ENCODE results near the gene ELAVL1. TPM values are rescaled to one million over a fixed set of nuclear protein-coding genes. Genes with fewer than 3 reads are reported as not detected.

ELAVL1 gene
- total RNA-seq, 5 donors from 2014 or later (not counting 1 experiment from before 2014, with no cell fraction given), result 33.6 to 62.1 (median 57.1) TPM

DNA sequence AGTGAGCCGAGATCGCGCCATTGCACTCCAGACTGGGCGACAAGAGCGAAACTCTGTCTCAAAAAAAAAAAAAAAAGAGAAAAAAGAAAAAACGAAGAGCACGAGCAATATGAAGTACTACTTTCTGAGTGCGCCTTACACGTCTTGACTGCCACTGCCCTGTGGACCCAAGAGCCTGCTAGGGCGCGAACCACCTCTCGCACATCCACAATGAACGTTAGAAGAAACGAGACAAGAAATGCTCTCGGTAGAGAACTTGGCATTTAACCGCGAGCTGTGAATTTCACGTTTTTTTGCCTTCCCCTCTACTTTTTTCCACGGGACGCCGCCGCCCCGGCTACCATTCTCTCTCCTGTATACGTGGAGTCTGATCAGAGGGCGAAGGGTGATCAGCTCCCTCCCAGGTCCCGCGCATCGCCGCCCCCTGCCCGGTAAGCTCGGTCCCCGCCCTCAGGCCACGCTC is 62.4 kb downstream of the ELAVL1 start:
- H3K36me3 Mint-ChIP-seq, result peaks cover 10% of the 10 kb centered on the region
- H3K4me3 Mint-ChIP-seq, result peak overlapping the region; percentile 87 to 90 (median 89)
- Histone ChIP-seq H3K27me3 (replicated peaks in 1 of 2; ENCODE audit: control insufficient read depth in 2 of 2, extremely low read depth in 1 of 2, insufficient read depth in 2 of 2, low read length in 1 of 2) (no peaks in the 10 kb centered on the region), H3K4me3 (ENCODE audit: control insufficient read depth in 1 of 2, extremely low read depth in 1 of 2, low read length in 1 of 2) (peak overlapping the region; percentile 90 to 92), H3K9me3 (no peaks in the 10 kb centered on the region), H3K4me1 (ENCODE audit: control insufficient read depth in 1 of 2, extremely low read depth in 1 of 2, insufficient read depth in 2 of 2, low read length in 2 of 2) (peaks cover 7 to 32% of the 10 kb centered on the region in 2 experiments), H3K36me3 (ENCODE audit: control insufficient read depth in 2 of 2, extremely low read depth in 1 of 2, insufficient read depth in 1 of 2, low read length in 1 of 2) (peaks cover under 1 to 23% of the 10 kb centered on the region in 2 donors), H3K27ac (ENCODE audit: low read length) (peak overlapping the region; percentile 97)
- 6% methylated on average over 21 of the region's 33 CpGs for WGBS (ENCODE audit: insufficient coverage)
- DNase-seq (peak in 1 of 35 experiments; percentile 29), ATAC-seq (replicated peaks in 1 of 4) (peak in 3 of 4 experiments; percentile 2 to 8 (median 3))
- no peaks in the 10 kb centered on the region for H3K9me3 Mint-ChIP-seq
- no peaks in the 10 kb centered on the region for H3K27me3 Mint-ChIP-seq
- H3K4me1 Mint-ChIP-seq, result peaks cover 32 to 46% (median 35%) of the 10 kb centered on the region in 3 donors
- peak overlapping the region; percentile 90 to 95 for H3K27ac Mint-ChIP-seq
- ChIA-PET POLR2A (interaction anchor here in 1 of 2 donors (0.5 to 1.4 kb wide), 3 partner anchors 13 to 23 kb away, joined by 3 to 4 read pairs (median 3); partner anchors contain the start of gene SNAPC2), CTCF (interaction anchor here in 1 of 2 donors (0.8 to 3.9 kb wide), 10 partner anchors 14 to 844 kb away, joined by 3 to 33 read pairs (median 4); partner anchors contain the start of genes MAP2K7, NDUFA7, PET100 and RPS28)

DNA sequence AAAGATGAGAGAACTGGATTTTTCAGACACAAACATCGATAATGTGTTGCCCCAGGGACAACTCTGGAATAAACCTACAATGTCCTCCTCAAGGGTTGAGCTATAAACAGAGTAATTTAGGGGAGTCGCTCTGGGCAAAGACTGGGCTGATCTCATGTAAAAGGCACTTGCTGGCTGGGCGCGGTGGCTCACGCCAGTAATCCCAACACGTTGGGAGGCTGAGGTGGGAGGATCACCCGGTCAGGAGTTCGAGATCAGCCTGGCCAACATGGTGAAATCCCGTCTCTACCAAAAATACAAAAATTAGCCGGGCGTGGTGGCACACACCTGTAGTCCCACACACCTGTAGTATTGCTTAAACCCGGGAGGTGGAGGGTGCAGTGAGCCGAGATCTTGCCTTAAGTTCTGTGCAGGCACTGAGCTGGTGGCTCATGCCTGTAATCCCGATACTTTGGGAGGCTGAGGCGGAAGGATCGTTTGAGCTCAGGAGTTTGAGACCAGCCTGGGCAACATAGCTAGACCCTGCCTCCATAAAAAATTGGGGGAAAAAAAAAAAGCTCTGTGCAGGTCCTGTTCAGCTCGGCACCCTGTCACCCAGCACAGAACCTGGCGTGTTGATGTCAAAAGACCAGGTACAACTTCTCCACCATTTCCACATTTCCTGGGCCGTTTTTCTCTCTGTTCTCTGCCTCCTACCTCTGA is 63.4 kb downstream of the ELAVL1 start:
- H3K27me3 Mint-ChIP-seq, result no peaks in the 10 kb centered on the region
- no peak overlapping the region for H3K27ac Mint-ChIP-seq
- no peak overlapping the region for H3K27ac ChIP-seq (ENCODE audit: low read length)
- CTCF ChIA-PET, result interaction anchor here in 1 of 2 donors (3.9 kb wide), 1 partner anchor 13 kb away, joined by 15 read pairs; no protein-coding TSS in a partner anchor
- POLR2A ChIA-PET, result interaction anchor here in 1 of 2 donors (0.6 kb wide), 1 partner anchor 1080 kb away, joined by 4 read pairs; no protein-coding TSS in a partner anchor
- H3K36me3 Mint-ChIP-seq, result peaks cover 10% of the 10 kb centered on the region
- H3K4me3 ChIP-seq (ENCODE audit: control insufficient read depth in 1 of 2, extremely low read depth in 1 of 2, low read length in 1 of 2), result peak overlapping the region in 1 of 2 donors; percentile 15
- WGBS (ENCODE audit: insufficient coverage), result 93% methylated on average over 13 of the region's 19 CpGs
- ATAC-seq (replicated peaks in 1 of 4) (no peak), DNase-seq (no peak)
- H3K9me3 Mint-ChIP-seq, result no peaks in the 10 kb centered on the region
- peaks cover 32 to 46% (median 35%) of the 10 kb centered on the region in 3 donors for H3K4me1 Mint-ChIP-seq
- peaks cover 5 to 31% of the 10 kb centered on the region in 2 donors for H3K36me3 ChIP-seq (ENCODE audit: control insufficient read depth in 2 of 2, extremely low read depth in 1 of 2, insufficient read depth in 1 of 2, low read length in 1 of 2)
- peak overlapping the region; percentile 87 to 90 (median 89) for H3K4me3 Mint-ChIP-seq
- peaks cover 7 to 32% of the 10 kb centered on the region in 2 experiments for H3K4me1 ChIP-seq (ENCODE audit: control insufficient read depth in 1 of 2, extremely low read depth in 1 of 2, insufficient read depth in 2 of 2, low read length in 2 of 2)
- no peaks in the 10 kb centered on the region for H3K9me3 ChIP-seq
- H3K27me3 ChIP-seq (replicated peaks in 1 of 2; ENCODE audit: control insufficient read depth in 2 of 2, extremely low read depth in 1 of 2, insufficient read depth in 2 of 2, low read length in 1 of 2), result no peaks in the 10 kb centered on the region

DNA sequence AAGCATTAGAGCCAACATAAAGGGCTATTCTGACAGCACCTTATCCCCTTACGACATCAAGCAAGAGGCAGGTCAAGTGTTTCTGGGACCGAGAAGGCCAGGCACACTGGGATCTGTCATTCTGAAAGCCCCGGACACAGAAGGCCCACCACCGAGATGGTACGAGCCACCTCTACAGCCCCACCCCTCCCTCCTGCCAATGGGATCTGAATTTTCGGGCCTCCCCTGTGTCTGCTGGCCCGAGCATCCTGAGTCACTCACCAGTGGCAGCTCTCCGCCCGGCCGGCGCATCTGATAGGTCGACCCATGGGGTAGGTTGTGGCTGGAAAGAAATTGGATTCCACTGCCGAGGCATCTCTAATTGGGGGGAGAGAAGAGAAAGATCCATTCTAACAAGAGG is 64.6 kb downstream of the ELAVL1 start:
- Histone ChIP-seq H3K4me3 (ENCODE audit: control insufficient read depth in 1 of 2, extremely low read depth in 1 of 2, low read length in 1 of 2) (no peak overlapping the region), H3K27ac (ENCODE audit: low read length) (no peak overlapping the region), H3K9me3 (no peaks in the 10 kb centered on the region), H3K4me1 (ENCODE audit: control insufficient read depth in 1 of 2, extremely low read depth in 1 of 2, insufficient read depth in 2 of 2, low read length in 2 of 2) (peaks cover 7 to 32% of the 10 kb centered on the region in 2 experiments), H3K27me3 (replicated peaks in 1 of 2; ENCODE audit: control insufficient read depth in 2 of 2, extremely low read depth in 1 of 2, insufficient read depth in 2 of 2, low read length in 1 of 2) (no peaks in the 10 kb centered on the region), H3K36me3 (ENCODE audit: control insufficient read depth in 2 of 2, extremely low read depth in 1 of 2, insufficient read depth in 1 of 2, low read length in 1 of 2) (peaks cover 13 to 38% of the 10 kb centered on the region in 2 donors)
- H3K27me3 Mint-ChIP-seq, result no peaks in the 10 kb centered on the region
- peaks cover 10% of the 10 kb centered on the region for H3K36me3 Mint-ChIP-seq
- WGBS (ENCODE audit: insufficient coverage), result 93% methylated on average over 5 of the region's 13 CpGs
- H3K4me3 Mint-ChIP-seq, result peak overlapping the region in 1 of 3 donors; percentile 51
- H3K9me3 Mint-ChIP-seq, result no peaks in the 10 kb centered on the region
- ATAC-seq (replicated peaks in 1 of 4), result no peak
- ChIA-PET CTCF (interaction anchor here in 1 of 2 donors (0.6 kb wide), 1 partner anchor 675 kb away, joined by 4 read pairs; no protein-coding TSS in a partner anchor), POLR2A (interaction anchor here in 1 of 2 donors (0.7 kb wide), 1 partner anchor 16 kb away, joined by 12 read pairs; no protein-coding TSS in a partner anchor)
- DNase-seq, result no peak
- H3K4me1 Mint-ChIP-seq, result peaks cover 32 to 46% (median 35%) of the 10 kb centered on the region in 3 donors
- H3K27ac Mint-ChIP-seq, result no peak overlapping the region

DNA sequence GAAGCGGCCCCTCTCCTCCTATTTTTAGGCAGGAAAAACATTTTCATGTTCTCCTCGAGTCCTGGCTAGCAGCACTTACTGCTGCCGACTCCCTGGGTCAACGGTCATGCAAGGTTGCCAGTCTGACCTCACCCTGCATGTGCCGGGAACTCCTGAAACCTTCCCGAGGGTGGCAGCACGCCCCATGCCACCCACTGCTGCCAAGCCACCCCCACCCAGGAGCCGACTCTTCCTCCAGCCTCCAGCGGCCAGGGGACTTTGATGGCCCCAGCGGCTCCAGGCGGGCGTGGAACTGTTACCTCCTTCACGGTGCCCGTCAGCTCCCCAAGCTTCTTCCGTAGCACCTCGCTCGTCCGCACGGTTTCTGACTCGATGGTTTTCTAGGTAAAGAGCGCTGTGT is 70.7 kb downstream of the ELAVL1 start:
- 97% methylated on average over 18 of the region's 21 CpGs for WGBS (ENCODE audit: insufficient coverage)
- H3K27ac ChIP-seq (ENCODE audit: low read length), result no peak overlapping the region
- no peaks in the 10 kb centered on the region for H3K4me1 ChIP-seq (ENCODE audit: control insufficient read depth in 1 of 2, extremely low read depth in 1 of 2, insufficient read depth in 2 of 2, low read length in 2 of 2)
- H3K4me1 Mint-ChIP-seq, result peaks cover 4 to 6% (median 5%) of the 10 kb centered on the region in 3 donors
- no peak overlapping the region for H3K27ac Mint-ChIP-seq
- ChIA-PET CTCF (interaction anchor here in 1 of 2 donors (0.6 kb wide), 1 partner anchor 338 kb away, joined by 7 read pairs; no protein-coding TSS in a partner anchor), POLR2A (interaction anchor here in 1 of 2 donors (0.7 kb wide), 1 partner anchor 51 kb away, joined by 3 read pairs; no protein-coding TSS in a partner anchor)
- peaks cover 31 to 73% of the 10 kb centered on the region in 2 donors for H3K36me3 ChIP-seq (ENCODE audit: control insufficient read depth in 2 of 2, extremely low read depth in 1 of 2, insufficient read depth in 1 of 2, low read length in 1 of 2)
- no peak overlapping the region for H3K4me3 ChIP-seq (ENCODE audit: control insufficient read depth in 1 of 2, extremely low read depth in 1 of 2, low read length in 1 of 2)
- H3K27me3 Mint-ChIP-seq, result no peaks in the 10 kb centered on the region
- ATAC-seq (replicated peaks in 1 of 4), result no peak
- no peak for DNase-seq
- no peak overlapping the region for H3K4me3 Mint-ChIP-seq
- no peaks in the 10 kb centered on the region for H3K9me3 ChIP-seq
- H3K36me3 Mint-ChIP-seq, result peaks cover 12% of the 10 kb centered on the region
- no peaks in the 10 kb centered on the region for H3K27me3 ChIP-seq (replicated peaks in 1 of 2; ENCODE audit: control insufficient read depth in 2 of 2, extremely low read depth in 1 of 2, insufficient read depth in 2 of 2, low read length in 1 of 2)
- H3K9me3 Mint-ChIP-seq, result no peaks in the 10 kb centered on the region

DNA sequence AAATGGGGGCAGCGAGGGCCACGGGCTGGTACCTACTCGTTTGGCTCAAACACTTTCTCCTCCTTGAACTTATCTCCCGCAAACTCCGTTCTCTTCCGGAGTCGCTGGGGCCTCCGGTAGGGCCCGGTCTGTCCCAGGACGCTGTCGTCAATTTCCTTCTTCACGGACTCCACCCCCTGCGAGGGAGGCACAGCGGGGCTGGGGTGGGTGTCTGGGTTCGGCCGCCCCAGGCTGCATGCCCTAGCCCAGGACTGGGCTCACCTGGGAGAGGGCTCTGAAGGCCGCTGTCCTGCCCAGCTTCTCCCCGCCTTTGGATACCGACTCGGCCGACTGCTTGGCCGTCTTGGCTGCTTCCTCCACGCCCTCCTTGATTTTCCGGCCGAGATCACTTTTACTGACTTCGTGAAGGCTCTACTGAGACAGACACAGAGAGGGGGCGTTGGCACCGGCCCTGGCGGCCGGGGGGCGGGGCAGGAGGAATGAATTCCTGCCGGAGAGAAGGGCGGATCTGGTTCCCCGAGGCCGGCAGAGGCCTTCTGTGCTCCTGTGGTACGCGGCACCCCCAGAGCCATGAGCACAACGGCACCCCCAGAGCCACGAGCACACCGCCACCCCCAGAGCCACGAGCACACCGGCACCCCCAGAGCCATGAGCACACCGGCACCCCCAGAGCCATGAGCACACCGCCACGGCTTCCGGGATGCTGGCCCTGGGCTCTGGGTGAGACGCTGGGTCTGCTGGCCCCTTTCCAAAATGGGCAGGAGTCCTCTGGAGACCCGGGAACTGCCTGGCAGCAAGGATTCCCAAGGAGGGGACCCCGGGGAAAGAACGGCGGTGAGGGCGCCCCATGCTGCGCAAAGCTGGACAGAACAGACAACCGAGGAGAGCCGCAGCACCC is 71.4 kb downstream of the ELAVL1 start:
- Mint-ChIP-seq H3K27ac (no peak overlapping the region), H3K9me3 (no peaks in the 10 kb centered on the region), H3K36me3 (peaks cover 12% of the 10 kb centered on the region), H3K4me1 (peaks cover 4 to 10% (median 8%) of the 10 kb centered on the region in 3 donors), H3K27me3 (no peaks in the 10 kb centered on the region), H3K4me3 (no peak overlapping the region)
- POLR2A ChIA-PET, result interaction anchor here in 1 of 2 donors (0.7 kb wide), 1 partner anchor 50 kb away, joined by 3 read pairs; no protein-coding TSS in a partner anchor
- Histone ChIP-seq H3K4me1 (ENCODE audit: control insufficient read depth in 1 of 2, extremely low read depth in 1 of 2, insufficient read depth in 2 of 2, low read length in 2 of 2) (peaks cover 2 to 6% of the 10 kb centered on the region in 2 experiments), H3K36me3 (ENCODE audit: control insufficient read depth in 2 of 2, extremely low read depth in 1 of 2, insufficient read depth in 1 of 2, low read length in 1 of 2) (peaks cover 31 to 73% of the 10 kb centered on the region in 2 donors), H3K27ac (ENCODE audit: low read length) (no peak overlapping the region), H3K27me3 (replicated peaks in 1 of 2; ENCODE audit: control insufficient read depth in 2 of 2, extremely low read depth in 1 of 2, insufficient read depth in 2 of 2, low read length in 1 of 2) (no peaks in the 10 kb centered on the region), H3K9me3 (no peaks in the 10 kb centered on the region), H3K4me3 (ENCODE audit: control insufficient read depth in 1 of 2, extremely low read depth in 1 of 2, low read length in 1 of 2) (no peak overlapping the region)
- DNase-seq, result no peak
- ATAC-seq (replicated peaks in 1 of 4), result no peak
- CTCF ChIA-PET, result interaction anchor here in 1 of 2 donors (0.6 kb wide), 1 partner anchor 337 kb away, joined by 7 read pairs; no protein-coding TSS in a partner anchor
- 96% methylated on average over 53 of the region's 55 CpGs for WGBS (ENCODE audit: insufficient coverage)
